ENCODE results near the gene COL19A1.

COL19A1 gene

GRCh38 chr6:70037445-70037844 lies 171.1 kb downstream of the COL19A1 start:
- DNase-seq (ENCODE audit: low read depth): no peak
- H3K4me3 ChIP-seq (ENCODE audit: control insufficient read depth, low read depth, low read length): no peak overlapping the region
- TF ChIP-seq, protein P1, sequence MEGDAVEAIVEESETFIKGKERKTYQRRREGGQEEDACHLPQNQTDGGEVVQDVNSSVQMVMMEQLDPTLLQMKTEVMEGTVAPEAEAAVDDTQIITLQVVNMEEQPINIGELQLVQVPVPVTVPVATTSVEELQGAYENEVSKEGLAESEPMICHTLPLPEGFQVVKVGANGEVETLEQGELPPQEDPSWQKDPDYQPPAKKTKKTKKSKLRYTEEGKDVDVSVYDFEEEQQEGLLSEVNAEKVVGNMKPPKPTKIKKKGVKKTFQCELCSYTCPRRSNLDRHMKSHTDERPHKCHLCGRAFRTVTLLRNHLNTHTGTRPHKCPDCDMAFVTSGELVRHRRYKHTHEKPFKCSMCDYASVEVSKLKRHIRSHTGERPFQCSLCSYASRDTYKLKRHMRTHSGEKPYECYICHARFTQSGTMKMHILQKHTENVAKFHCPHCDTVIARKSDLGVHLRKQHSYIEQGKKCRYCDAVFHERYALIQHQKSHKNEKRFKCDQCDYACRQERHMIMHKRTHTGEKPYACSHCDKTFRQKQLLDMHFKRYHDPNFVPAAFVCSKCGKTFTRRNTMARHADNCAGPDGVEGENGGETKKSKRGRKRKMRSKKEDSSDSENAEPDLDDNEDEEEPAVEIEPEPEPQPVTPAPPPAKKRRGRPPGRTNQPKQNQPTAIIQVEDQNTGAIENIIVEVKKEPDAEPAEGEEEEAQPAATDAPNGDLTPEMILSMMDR (conservative IDR thresholded peaks at IDR 0.05; ENCODE audit: control insufficient read depth, insufficient read depth, low read depth, low read length): no peak

DNA sequence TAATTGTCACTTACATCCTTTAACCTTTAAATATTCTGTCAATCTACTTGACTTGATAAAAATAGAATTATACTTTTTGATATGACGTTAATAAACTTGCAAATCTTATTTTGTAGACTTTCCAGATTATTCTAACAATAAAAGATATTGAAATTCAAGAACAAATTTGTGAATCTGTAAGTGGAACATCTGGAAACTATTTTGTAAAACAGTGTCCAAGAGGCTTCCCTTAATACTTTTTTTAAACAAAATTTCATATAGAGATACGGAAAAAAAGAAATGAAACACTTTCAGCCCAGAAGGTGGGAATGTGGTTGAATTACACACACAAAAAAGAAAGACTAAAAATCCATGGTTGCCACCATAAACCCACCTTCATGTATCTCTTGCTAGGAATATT lies 174.4 kb downstream of the COL19A1 start:
- TF ChIP-seq, protein P1 (conservative IDR thresholded peaks at IDR 0.05; ENCODE audit: control insufficient read depth, insufficient read depth, low read depth, low read length): no peak
- DNase-seq (ENCODE audit: low read depth): no peak

DNA sequence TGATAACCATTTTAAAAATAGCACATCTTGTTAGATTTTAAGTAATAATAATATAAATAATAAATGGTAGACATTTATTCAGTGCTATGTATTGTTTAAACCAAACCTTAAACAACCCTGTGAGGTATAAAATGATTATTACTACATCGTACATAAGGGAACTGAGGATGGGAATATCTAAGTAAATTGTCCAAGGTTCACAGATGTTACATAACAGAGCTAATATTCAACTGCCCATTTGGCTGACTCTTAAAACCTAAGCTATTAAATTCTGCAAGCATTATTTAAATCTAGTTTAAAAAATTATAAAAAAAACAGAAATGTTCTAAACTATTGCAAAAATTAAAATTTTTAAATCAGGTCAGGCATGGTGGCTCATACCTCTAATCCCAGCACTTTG lies 175.1 kb downstream of the COL19A1 start:
- DNase-seq (ENCODE audit: low read depth): no peak
- TF ChIP-seq, protein P1 (conservative IDR thresholded peaks at IDR 0.05; ENCODE audit: control insufficient read depth, insufficient read depth, low read depth, low read length): no peak
- H3K4me3 ChIP-seq (ENCODE audit: control insufficient read depth, low read depth, low read length): no peak overlapping the region

More for the DNA sequence above, 174.4 kb downstream of the COL19A1 start:
- H3K4me3 ChIP-seq (ENCODE audit: control insufficient read depth, low read depth, low read length): no peak overlapping the region

GRCh38 chr6:70045413-70045812 lies 179.1 kb downstream of the COL19A1 start:
- no peak overlapping the region for H3K4me3 ChIP-seq (ENCODE audit: control insufficient read depth, low read depth, low read length)
- no peak for DNase-seq (ENCODE audit: low read depth)
- TF ChIP-seq, protein P1 (conservative IDR thresholded peaks at IDR 0.05; ENCODE audit: control insufficient read depth, insufficient read depth, low read depth, low read length): no peak

DNA sequence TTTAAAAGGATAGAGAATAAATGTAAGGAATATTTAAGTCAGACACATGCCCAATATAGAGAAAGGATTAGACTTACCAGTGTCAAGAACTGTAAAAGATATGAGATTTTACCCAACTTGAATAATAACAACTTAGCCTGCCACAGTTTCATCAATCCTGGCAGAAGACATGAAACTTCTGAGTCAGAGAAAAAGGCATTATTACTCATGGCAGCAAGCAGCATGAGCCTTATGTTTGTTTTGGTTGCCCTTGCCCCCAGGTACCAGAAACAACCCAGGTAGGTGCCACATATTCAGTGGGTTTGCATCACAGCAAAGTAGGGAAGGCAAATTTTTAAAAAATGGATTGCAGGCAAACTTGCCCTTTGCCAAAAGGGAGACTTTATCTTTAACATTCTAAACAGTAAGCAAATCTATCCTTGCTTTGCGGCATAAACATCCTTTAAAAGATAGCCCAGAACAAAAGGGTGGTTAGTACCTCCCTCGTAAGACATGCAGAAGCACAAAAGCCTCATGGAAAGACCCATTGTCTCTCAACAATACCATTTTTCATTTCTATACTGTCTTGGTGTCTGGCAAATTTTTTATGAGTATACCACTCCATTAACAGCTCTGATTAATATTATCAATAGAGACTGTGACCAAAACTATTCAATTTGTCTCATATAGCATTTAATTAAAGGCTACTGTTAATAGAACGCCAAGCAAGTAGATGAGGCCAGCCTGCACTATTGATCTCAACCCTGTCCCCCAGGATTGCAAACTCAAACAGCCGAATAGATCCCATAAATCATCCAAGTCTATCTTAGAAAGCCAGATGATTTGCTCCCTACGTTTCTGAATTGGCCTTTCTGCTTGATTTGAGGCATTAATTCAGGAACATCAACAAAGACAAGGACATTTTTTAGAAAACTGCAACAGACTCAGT lies 185.1 kb downstream of the COL19A1 start:
- DNase-seq (ENCODE audit: low read depth): no peak
- H3K4me3 ChIP-seq (ENCODE audit: control insufficient read depth, low read depth, low read length): no peak overlapping the region
- TF ChIP-seq, protein P1 (conservative IDR thresholded peaks at IDR 0.05; ENCODE audit: control insufficient read depth, insufficient read depth, low read depth, low read length): no peak

GRCh38 chr6:70059039-70059719 lies 192.8 kb downstream of the COL19A1 start:
- DNase-seq (ENCODE audit: low read depth): no peak
- TF ChIP-seq, protein P1 (conservative IDR thresholded peaks at IDR 0.05; ENCODE audit: control insufficient read depth, insufficient read depth, low read depth, low read length): no peak

More at GRCh38 chr6:70059039-70059719, 192.8 kb downstream of the COL19A1 start:
- H3K4me3 ChIP-seq (ENCODE audit: control insufficient read depth, low read depth, low read length): no peak overlapping the region
